GM12878 (cell line): ENCODE measurements around the gene ZMIZ1. TPM values are rescaled to one million over a fixed set of nuclear protein-coding genes. Genes with fewer than 3 reads are reported as not detected.

Experiments used
- CHD1 ChIP-seq: IDR thresholded peaks from 2 replicates; pipeline ENCODE4 v1.6.1; 2012; ENCODE audit warnings: low read depth, low read length, improper control_type of control experiment
- CREB1 ChIP-seq: IDR thresholded peaks from 2 replicates; pipeline ENCODE4 v1.6.1; 2012; ENCODE audit warnings: low read depth, mild to moderate bottlenecking, inconsistent platforms
- EZH2 ChIP-seq: IDR thresholded peaks from 2 replicates; pipeline ENCODE4 v1.6.1; 2012; ENCODE audit warnings: low read depth, mild to moderate bottlenecking, control low read depth, inconsistent platforms, low read length, borderline replicate concordance; ENCODE audit not compliant: control insufficient read depth
- IKZF2 ChIP-seq, 2 experiments: fragments of 450-650 bp; IDR thresholded peaks; 2 replicates each; pipeline ENCODE4 v1.6.1; 2017; ENCODE audit warnings: mild to moderate bottlenecking in 2 of 2, moderate library complexity in 2 of 2
- JUND ChIP-seq: IDR thresholded peaks from 2 replicates; pipeline ENCODE4 v1.6.1; 2012; ENCODE audit warnings: low read depth, mild to moderate bottlenecking, low read length, improper control_type of control experiment, moderate library complexity
- RB1 ChIP-seq: fragments of 450-650 bp; formaldehyde crosslinking; IDR thresholded peaks from 2 replicates; pipeline ENCODE4 v1.6.1; 2017; ENCODE audit warnings: mild to moderate bottlenecking, borderline replicate concordance
- RELA ChIP-seq: fragments of 450-650 bp; IDR thresholded peaks from 2 replicates; pipeline ENCODE4 v1.8.0; 2014; ENCODE audit warnings: borderline replicate concordance; ENCODE audit not compliant: partially characterized antibody
- SIX5 ChIP-seq: IDR thresholded peaks from 2 replicates; pipeline ENCODE4 v1.6.1; 2011; ENCODE audit warnings: mild to moderate bottlenecking, low read depth, low read length, moderate library complexity; ENCODE audit not compliant: severe bottlenecking
- SMAD1 ChIP-seq: fragments of 450-650 bp; IDR thresholded peaks from 2 replicates; pipeline ENCODE4 v1.6.1; 2018; ENCODE audit warnings: mild to moderate bottlenecking, low read depth; ENCODE audit not compliant: partially characterized antibody
- ZNF24 ChIP-seq: fragments of 450-650 bp; IDR thresholded peaks from 2 replicates; pipeline ENCODE4 v1.6.1; 2017; ENCODE audit warnings: antibody characterized with exemption, mild to moderate bottlenecking
- ZNF384 ChIP-seq: IDR thresholded peaks from 2 replicates; pipeline ENCODE4 v1.6.1; 2012; ENCODE audit warnings: low read depth, mild to moderate bottlenecking, low read length, improper control_type of control experiment, borderline replicate concordance
- polyA plus RNA-seq, 11 experiments: library from polyadenylated mRNA; depleted of rRNA in 4 of 11; unstranded in 6 of 11; stranded (reverse) in 5 of 11; fragments of >200 nt; fragmentation: Nextera tagmentation in 4 of 11; fragmentation: Illumina TruSeq in 1 of 11; extraction: Ambion mirVana in 4 of 11; extraction: Trizol in 1 of 11; gene quantifications; 1 replicate in 1 of 11; 2 replicates in 10 of 11; pipeline versions ENCODE4 v1.2.1 to v1.2.3, GENCODE V29; 2011 to 2016; ENCODE audit warnings: inconsistent platforms in 2 of 11, missing spikeins in 2 of 11, low read depth in 1 of 11
- total RNA-seq, 4 experiments: library from RNA; depleted of rRNA in 3 of 4; stranded (reverse); fragments of >200 nt in 3 of 4; fragmentation: Illumina TruSeq in 1 of 4; extraction: Trizol in 1 of 4; gene quantifications; 2 replicates each; pipeline versions ENCODE4 v1.2.1 to v1.2.3, GENCODE V29; 2013 to 2021
- TF ChIP-seq, protein P1 (sequence below): fragments of 450-650 bp; IDR thresholded peaks from 2 replicates; pipeline ENCODE4 v1.6.1; 2016; ENCODE audit warnings: mild to moderate bottlenecking, moderate library complexity, borderline replicate concordance
- TF ChIP-seq, protein P2 (sequence below): fragments of 150-350 bp; IDR thresholded peaks from 2 replicates; pipeline ENCODE4 v1.6.1; 2016; ENCODE audit warnings: low read depth, low read length
- TF ChIP-seq, protein P3 (sequence below): fragments of 450-650 bp; IDR thresholded peaks from 2 replicates; pipeline ENCODE4 v1.6.1; 2017; ENCODE audit warnings: mild to moderate bottlenecking, low read depth, inconsistent platforms; ENCODE audit not compliant: poor library complexity, severe bottlenecking
- TF ChIP-seq, protein P4 (sequence below): fragments of 450-650 bp; IDR thresholded peaks from 2 replicates; pipeline ENCODE4 v1.6.1; 2018; ENCODE audit warnings: borderline replicate concordance, mild to moderate bottlenecking; ENCODE audit not compliant: partially characterized antibody

The ZMIZ1 gene
- total and polyA plus RNA-seq, 10 of the 15 experiments (the other 5 are each of a cell fraction or from before 2014, with no cell fraction given) = 3.1 to 82.3 (median 14.9) TPM

DNA sequence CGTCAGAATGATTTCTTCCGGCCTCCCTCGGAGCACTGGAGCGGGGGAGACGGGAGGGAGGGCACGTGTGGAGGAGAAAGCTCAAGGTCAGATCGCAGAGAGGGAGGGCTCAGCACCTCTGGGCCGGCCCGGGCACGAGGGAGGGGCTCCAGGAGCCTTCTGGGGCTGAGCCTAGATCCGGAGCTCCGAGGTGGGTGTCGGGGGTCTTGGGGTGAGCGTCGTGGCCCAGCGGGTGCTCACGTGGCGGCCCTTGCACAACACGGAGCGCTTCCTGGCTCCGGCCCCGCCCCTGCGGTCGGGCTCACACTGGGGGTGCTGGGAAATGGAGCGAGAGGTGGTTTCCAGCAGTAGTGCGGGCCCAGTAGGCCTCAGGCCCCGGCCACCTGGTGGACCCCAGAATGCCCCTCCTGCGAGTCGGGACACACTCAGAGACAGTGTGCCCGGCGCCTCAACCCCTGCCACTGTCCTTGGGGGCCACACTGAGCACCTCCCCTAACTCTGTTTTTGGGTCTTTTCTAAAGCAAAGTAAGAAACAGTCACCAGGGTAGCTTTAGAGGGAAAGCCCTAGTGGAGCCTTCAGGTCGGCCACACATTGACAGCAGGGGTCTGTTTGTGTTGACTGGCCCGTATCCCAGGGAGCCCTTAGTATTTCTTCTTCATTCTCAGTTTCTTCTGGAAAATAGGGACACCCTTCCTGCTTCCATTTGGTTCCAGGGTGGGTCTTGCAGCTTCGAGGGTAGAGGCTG lies 279.3 kb downstream of the ZMIZ1 start (continued):
- TF ChIP-seq, protein P1, sequence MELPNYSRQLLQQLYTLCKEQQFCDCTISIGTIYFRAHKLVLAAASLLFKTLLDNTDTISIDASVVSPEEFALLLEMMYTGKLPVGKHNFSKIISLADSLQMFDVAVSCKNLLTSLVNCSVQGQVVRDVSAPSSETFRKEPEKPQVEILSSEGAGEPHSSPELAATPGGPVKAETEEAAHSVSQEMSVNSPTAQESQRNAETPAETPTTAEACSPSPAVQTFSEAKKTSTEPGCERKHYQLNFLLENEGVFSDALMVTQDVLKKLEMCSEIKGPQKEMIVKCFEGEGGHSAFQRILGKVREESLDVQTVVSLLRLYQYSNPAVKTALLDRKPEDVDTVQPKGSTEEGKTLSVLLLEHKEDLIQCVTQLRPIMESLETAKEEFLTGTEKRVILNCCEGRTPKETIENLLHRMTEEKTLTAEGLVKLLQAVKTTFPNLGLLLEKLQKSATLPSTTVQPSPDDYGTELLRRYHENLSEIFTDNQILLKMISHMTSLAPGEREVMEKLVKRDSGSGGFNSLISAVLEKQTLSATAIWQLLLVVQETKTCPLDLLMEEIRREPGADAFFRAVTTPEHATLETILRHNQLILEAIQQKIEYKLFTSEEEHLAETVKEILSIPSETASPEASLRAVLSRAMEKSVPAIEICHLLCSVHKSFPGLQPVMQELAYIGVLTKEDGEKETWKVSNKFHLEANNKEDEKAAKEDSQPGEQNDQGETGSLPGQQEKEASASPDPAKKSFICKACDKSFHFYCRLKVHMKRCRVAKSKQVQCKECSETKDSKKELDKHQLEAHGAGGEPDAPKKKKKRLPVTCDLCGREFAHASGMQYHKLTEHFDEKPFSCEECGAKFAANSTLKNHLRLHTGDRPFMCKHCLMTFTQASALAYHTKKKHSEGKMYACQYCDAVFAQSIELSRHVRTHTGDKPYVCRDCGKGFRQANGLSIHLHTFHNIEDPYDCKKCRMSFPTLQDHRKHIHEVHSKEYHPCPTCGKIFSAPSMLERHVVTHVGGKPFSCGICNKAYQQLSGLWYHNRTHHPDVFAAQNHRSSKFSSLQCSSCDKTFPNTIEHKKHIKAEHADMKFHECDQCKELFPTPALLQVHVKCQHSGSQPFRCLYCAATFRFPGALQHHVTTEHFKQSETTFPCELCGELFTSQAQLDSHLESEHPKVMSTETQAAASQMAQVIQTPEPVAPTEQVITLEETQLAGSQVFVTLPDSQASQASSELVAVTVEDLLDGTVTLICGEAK = no peak
- TF ChIP-seq ZNF24 (peak; percentile 6; the same call in 1 of the 2 replicates), EZH2 (no peak), SMAD1 (no peak), RELA (peak; percentile 82), CHD1 (no peak), JUND (no peak), CREB1 (0 out of 2 replicates have a peak, but pooled peaks have one; percentile 29), ZNF384 (no peak), IKZF2 (IDR thresholded peaks at IDR 0.05) (peak; percentile 41 to 43; a peak in 2 of 4 replicates), SIX5 (no peak), RB1 (no peak)
- TF ChIP-seq, protein P2, sequence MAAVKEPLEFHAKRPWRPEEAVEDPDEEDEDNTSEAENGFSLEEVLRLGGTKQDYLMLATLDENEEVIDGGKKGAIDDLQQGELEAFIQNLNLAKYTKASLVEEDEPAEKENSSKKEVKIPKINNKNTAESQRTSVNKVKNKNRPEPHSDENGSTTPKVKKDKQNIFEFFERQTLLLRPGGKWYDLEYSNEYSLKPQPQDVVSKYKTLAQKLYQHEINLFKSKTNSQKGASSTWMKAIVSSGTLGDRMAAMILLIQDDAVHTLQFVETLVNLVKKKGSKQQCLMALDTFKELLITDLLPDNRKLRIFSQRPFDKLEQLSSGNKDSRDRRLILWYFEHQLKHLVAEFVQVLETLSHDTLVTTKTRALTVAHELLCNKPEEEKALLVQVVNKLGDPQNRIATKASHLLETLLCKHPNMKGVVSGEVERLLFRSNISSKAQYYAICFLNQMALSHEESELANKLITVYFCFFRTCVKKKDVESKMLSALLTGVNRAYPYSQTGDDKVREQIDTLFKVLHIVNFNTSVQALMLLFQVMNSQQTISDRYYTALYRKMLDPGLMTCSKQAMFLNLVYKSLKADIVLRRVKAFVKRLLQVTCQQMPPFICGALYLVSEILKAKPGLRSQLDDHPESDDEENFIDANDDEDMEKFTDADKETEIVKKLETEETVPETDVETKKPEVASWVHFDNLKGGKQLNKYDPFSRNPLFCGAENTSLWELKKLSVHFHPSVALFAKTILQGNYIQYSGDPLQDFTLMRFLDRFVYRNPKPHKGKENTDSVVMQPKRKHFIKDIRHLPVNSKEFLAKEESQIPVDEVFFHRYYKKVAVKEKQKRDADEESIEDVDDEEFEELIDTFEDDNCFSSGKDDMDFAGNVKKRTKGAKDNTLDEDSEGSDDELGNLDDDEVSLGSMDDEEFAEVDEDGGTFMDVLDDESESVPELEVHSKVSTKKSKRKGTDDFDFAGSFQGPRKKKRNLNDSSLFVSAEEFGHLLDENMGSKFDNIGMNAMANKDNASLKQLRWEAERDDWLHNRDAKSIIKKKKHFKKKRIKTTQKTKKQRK = no peak
- TF ChIP-seq, protein P3, sequence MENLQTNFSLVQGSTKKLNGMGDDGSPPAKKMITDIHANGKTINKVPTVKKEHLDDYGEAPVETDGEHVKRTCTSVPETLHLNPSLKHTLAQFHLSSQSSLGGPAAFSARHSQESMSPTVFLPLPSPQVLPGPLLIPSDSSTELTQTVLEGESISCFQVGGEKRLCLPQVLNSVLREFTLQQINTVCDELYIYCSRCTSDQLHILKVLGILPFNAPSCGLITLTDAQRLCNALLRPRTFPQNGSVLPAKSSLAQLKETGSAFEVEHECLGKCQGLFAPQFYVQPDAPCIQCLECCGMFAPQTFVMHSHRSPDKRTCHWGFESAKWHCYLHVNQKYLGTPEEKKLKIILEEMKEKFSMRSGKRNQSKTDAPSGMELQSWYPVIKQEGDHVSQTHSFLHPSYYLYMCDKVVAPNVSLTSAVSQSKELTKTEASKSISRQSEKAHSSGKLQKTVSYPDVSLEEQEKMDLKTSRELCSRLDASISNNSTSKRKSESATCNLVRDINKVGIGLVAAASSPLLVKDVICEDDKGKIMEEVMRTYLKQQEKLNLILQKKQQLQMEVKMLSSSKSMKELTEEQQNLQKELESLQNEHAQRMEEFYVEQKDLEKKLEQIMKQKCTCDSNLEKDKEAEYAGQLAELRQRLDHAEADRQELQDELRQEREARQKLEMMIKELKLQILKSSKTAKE = no peak
- TF ChIP-seq, protein P4, sequence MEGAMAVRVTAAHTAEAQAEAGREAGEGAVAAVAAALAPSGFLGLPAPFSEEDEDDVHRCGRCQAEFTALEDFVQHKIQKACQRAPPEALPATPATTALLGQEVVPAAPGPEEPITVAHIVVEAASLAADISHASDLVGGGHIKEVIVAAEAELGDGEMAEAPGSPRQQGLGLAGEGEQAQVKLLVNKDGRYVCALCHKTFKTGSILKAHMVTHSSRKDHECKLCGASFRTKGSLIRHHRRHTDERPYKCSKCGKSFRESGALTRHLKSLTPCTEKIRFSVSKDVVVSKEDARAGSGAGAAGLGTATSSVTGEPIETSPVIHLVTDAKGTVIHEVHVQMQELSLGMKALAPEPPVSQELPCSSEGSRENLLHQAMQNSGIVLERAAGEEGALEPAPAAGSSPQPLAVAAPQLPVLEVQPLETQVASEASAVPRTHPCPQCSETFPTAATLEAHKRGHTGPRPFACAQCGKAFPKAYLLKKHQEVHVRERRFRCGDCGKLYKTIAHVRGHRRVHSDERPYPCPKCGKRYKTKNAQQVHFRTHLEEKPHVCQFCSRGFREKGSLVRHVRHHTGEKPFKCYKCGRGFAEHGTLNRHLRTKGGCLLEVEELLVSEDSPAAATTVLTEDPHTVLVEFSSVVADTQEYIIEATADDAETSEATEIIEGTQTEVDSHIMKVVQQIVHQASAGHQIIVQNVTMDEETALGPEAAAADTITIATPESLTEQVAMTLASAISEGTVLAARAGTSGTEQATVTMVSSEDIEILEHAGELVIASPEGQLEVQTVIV = peak; percentile 27
